ENCODE results near the gene TRNAU1AP. TPM values are rescaled to one million over a fixed set of nuclear protein-coding genes. Genes with fewer than 3 reads are reported as not detected.

TRNAU1AP gene
- total RNA-seq, 1 donor from 2014 or later: 23.2 TPM

DNA sequence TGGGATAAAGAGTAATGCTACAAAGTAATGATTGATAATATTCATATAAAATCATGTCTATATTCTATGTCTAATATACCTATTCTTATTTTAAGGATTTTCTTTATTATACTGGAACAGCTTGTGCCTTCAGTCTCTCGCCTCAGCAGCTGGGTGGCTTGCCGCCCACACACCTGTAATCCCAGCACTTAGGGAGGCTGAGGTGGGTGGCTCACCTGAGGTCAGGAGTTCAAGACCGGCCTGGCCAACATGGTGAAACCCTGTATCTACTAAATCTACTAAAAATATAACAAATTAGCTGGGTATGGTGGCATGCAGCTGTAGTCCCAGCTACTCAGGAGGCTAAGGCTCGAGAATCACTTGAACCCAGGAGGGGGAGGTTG, 7.6 kb upstream of the TRNAU1AP start:
- Histone ChIP-seq H3K27me3 (ENCODE audit: control insufficient read depth, insufficient read depth, low read length) (no peaks in the 10 kb centered on the region), H3K4me3 (ENCODE audit: low read depth, low read length) (no peak overlapping the region), H3K36me3 (ENCODE audit: control insufficient read depth, insufficient read depth, low read length) (no peaks in the 10 kb centered on the region)
- DNase-seq (ENCODE audit: low read depth) (no peak), FAIRE-seq (no peak)
- TF ChIP-seq CTCF (IDR thresholded peaks at IDR 0.05; ENCODE audit: insufficient read depth, low read length, severe bottlenecking): no peak

DNA sequence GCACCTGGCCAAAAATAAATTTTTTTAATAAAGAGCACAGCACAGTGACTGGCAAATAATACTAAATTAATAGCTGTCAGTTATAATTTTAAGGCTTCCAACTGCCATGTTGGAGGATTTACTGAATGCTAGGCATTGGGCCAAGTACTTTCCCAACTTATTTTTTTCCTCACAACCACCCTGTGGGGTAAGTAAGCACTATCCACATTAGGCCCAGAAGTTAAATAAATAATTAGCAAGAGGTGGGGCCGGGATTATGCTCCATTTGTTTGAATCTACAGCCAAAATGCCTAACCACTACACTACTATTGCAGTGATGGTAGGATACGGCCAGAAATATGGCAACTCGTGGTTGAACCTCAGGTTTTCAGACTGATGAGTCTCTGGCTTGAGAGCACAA, 4.6 kb upstream of the TRNAU1AP start:
- no peak for FAIRE-seq
- Histone ChIP-seq H3K4me3 (ENCODE audit: low read depth, low read length) (no peak overlapping the region), H3K27me3 (ENCODE audit: control insufficient read depth, insufficient read depth, low read length) (no peaks in the 10 kb centered on the region), H3K36me3 (ENCODE audit: control insufficient read depth, insufficient read depth, low read length) (no peaks in the 10 kb centered on the region)
- TF ChIP-seq CTCF (IDR thresholded peaks at IDR 0.05; ENCODE audit: insufficient read depth, low read length, severe bottlenecking): no peak
- no peak for DNase-seq (ENCODE audit: low read depth)

DNA sequence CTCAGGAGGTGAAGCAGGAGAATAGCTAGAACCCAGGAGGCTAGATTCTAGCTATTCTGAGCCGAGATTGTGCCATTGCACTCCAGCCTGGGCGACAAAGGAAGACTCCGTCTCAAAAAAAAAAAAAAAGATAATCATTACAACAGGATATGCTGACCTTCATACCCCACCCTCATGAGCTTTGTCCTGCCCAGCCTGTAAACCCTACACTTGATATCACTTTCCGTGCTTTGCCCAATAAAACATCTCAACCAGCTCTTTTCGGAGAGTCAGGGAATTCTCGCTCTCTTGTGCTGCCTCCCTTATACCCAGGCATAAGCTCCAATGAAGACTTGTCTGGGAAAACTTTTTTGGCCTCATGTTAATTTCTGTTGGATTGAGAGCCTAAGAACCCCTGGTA, 1.5 kb upstream of the TRNAU1AP start:
- peaks cover 3% of the 10 kb centered on the region for H3K36me3 ChIP-seq (ENCODE audit: control insufficient read depth, insufficient read depth, low read length)
- TF ChIP-seq CTCF (IDR thresholded peaks at IDR 0.05; ENCODE audit: insufficient read depth, low read length, severe bottlenecking): no peak
- no peak for DNase-seq (ENCODE audit: low read depth)
- FAIRE-seq: no peak
- no peaks in the 10 kb centered on the region for H3K27me3 ChIP-seq (ENCODE audit: control insufficient read depth, insufficient read depth, low read length)
- no peak overlapping the region for H3K4me3 ChIP-seq (ENCODE audit: low read depth, low read length)

- Histone ChIP-seq H3K36me3 (ENCODE audit: control insufficient read depth, insufficient read depth, low read length) (peaks cover 11% of the 10 kb centered on the region), H3K27me3 (ENCODE audit: control insufficient read depth, insufficient read depth, low read length) (no peaks in the 10 kb centered on the region), H3K4me3 (ENCODE audit: low read depth, low read length) (no peak overlapping the region)
- FAIRE-seq (no peak), DNase-seq (ENCODE audit: low read depth) (no peak)
- TF ChIP-seq CTCF (IDR thresholded peaks at IDR 0.05; ENCODE audit: insufficient read depth, low read length, severe bottlenecking): no peak
Observed at GRCh38 chr1:28560886-28561285, 8.0 kb downstream of the TRNAU1AP start.

DNA sequence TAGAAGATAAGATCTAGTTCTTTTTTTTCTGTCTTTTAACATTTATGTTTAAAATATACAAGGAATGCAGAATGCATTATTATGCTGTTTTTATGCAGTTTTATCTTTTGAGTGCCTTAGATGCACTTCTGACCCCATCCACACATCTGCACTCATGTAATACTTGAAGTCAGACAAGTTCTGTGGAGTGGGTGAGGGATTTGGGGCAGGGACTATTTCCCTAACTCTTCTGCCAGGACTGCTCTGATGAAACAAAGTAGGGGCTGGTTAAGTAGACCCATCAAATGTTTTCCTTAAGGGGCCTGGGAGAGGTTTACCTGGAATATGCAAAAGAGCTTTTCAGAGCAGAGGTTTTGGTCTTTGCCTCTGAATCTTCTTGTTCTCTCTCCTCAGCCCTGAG, 11.4 kb downstream of the TRNAU1AP start:
- no peak for FAIRE-seq
- H3K4me3 ChIP-seq (ENCODE audit: low read depth, low read length): no peak overlapping the region
- peaks cover 11% of the 10 kb centered on the region for H3K36me3 ChIP-seq (ENCODE audit: control insufficient read depth, insufficient read depth, low read length)
- H3K27me3 ChIP-seq (ENCODE audit: control insufficient read depth, insufficient read depth, low read length): no peaks in the 10 kb centered on the region
- DNase-seq (ENCODE audit: low read depth): no peak
- no peak for TF ChIP-seq CTCF (IDR thresholded peaks at IDR 0.05; ENCODE audit: insufficient read depth, low read length, severe bottlenecking)

GRCh38 chr1:28565040-28565439, 12.2 kb downstream of the TRNAU1AP start:
- Histone ChIP-seq H3K27me3 (ENCODE audit: control insufficient read depth, insufficient read depth, low read length) (no peaks in the 10 kb centered on the region), H3K36me3 (ENCODE audit: control insufficient read depth, insufficient read depth, low read length) (peaks cover 11% of the 10 kb centered on the region), H3K4me3 (ENCODE audit: low read depth, low read length) (no peak overlapping the region)
- DNase-seq (ENCODE audit: low read depth) (no peak), FAIRE-seq (no peak)
- no peak for TF ChIP-seq CTCF (IDR thresholded peaks at IDR 0.05; ENCODE audit: insufficient read depth, low read length, severe bottlenecking)
